H1 (cell line): Measurements from ENCODE around the gene AASDH. TPM values are rescaled to one million over a fixed set of nuclear protein-coding genes. Genes with fewer than 3 reads are reported as not detected.

Source experiments
- CTCF ChIA-PET: fragments of 300-600 bp; sonication (Branson Sonifier 250); formaldehyde crosslinking; loops from one replicate; lab custom pipeline; 2021; ENCODE audit not compliant: partially characterized antibody; lab: Charles Lee
- POLR2A ChIA-PET: fragments of 300-600 bp; sonication (Branson Sonifier 250); formaldehyde crosslinking; loops from one replicate; lab custom pipeline; 2021; ENCODE audit warnings: inconsistent platforms; ENCODE audit not compliant: partially characterized antibody; lab: Charles Lee
- DNase-seq, 2 experiments: peaks; one replicate each; pipeline versions ENCODE4 v3.0.0 to v3.0.0-alpha.2; 2010 to 2022; ENCODE audit warnings: low spot score in 2 of 2, low read depth in 1 of 2, mixed read lengths in 1 of 2
- FAIRE-seq: peaks from 2 replicates; lab custom pipeline; 2011; peaks lifted over from hg19 to GRCh38; lab: Jason Lieb, UNC
- H2AFZ ChIP-seq: 2 replicates; pipeline ENCODE4 v1.8.1; 2012; ENCODE audit warnings: low read length, inconsistent platforms
- H2AK5ac ChIP-seq: 2 replicates; pipeline ENCODE4 v1.6.1; 2013; ENCODE audit warnings: low read depth, low read length
- H2BK120ac ChIP-seq: replicated peaks from 2 replicates; pipeline ENCODE3; 2013; ENCODE audit warnings: low read depth, low read length, inconsistent platforms
- H2BK12ac ChIP-seq: 2 replicates; pipeline ENCODE4 v1.6.1; 2013; ENCODE audit warnings: low read depth, low read length
- H2BK15ac ChIP-seq: 2 replicates; pipeline ENCODE4 v1.6.1; 2013; ENCODE audit warnings: low read length
- H2BK20ac ChIP-seq: 2 replicates; pipeline ENCODE4 v1.6.1; 2013; ENCODE audit warnings: low read length
- H2BK5ac ChIP-seq: 2 replicates; pipeline ENCODE4 v1.6.1; 2013; ENCODE audit warnings: low read depth, low read length
- H3K14ac ChIP-seq: 2 replicates; pipeline ENCODE4 v1.6.1; 2013; ENCODE audit warnings: inconsistent platforms; ENCODE audit not compliant: insufficient read length
- H3K18ac ChIP-seq: 2 replicates; pipeline ENCODE4 v1.6.1; 2013; ENCODE audit warnings: low read length; ENCODE audit errors: extremely low read depth
- H3K23ac ChIP-seq: 2 replicates; pipeline ENCODE4 v1.6.1; 2013; ENCODE audit warnings: inconsistent platforms; ENCODE audit not compliant: insufficient read length
- H3K23me2 ChIP-seq: 2 replicates; pipeline ENCODE4 v1.6.1; 2013; ENCODE audit warnings: low read depth, low read length
- H3K27ac ChIP-seq: 2 replicates; pipeline ENCODE4 v1.6.1; 2011; ENCODE audit warnings: low read depth, low read length, inconsistent platforms
- H3K27me3 ChIP-seq, 4 experiments: replicated peaks in 1 of 4; 1 replicate in 1 of 4; 2 replicates in 3 of 4; pipeline versions ENCODE4 v1.6.1 to v1.8.1; 2011 to 2013; ENCODE audit warnings: low read length in 3 of 4, mild to moderate bottlenecking in 3 of 4, inconsistent platforms in 2 of 4, mixed read lengths in 2 of 4, moderate library complexity in 1 of 4; ENCODE audit not compliant: control insufficient read depth in 3 of 4, insufficient read depth in 3 of 4; ENCODE audit errors: extremely low read depth in 1 of 4
- H3K36me3 ChIP-seq, 4 experiments: 2 replicates each; pipeline versions ENCODE4 v1.6.1 to v1.8.1; 2011 to 2013; ENCODE audit warnings: mild to moderate bottlenecking in 4 of 4, low read length in 3 of 4, moderate library complexity in 2 of 4, control low read depth in 1 of 4, inconsistent platforms in 1 of 4; ENCODE audit not compliant: insufficient read depth in 4 of 4, control insufficient read depth in 2 of 4
- H3K4ac ChIP-seq: replicated peaks from 2 replicates; pipeline ENCODE3; 2013; ENCODE audit warnings: low read length, low read depth, mixed read lengths, inconsistent platforms; ENCODE audit not compliant: insufficient read length
- H3K4me1 ChIP-seq, 4 experiments: replicated peaks in 1 of 4; 1 replicate in 1 of 4; 2 replicates in 3 of 4; pipeline versions ENCODE4 v1.6.1 to v1.8.1; 2011 to 2013; ENCODE audit warnings: low read length in 3 of 4, inconsistent platforms in 2 of 4, mixed read lengths in 1 of 4; ENCODE audit not compliant: insufficient read depth in 4 of 4, control insufficient read depth in 3 of 4
- H3K4me2 ChIP-seq, 2 experiments: 2 replicates each; pipeline versions ENCODE4 v1.6.1 to v1.8.1; 2011 to 2013; ENCODE audit warnings: low read depth in 2 of 2, low read length in 2 of 2, control low read depth in 1 of 2, inconsistent platforms in 1 of 2, mild to moderate bottlenecking in 1 of 2; ENCODE audit not compliant: insufficient read depth in 1 of 2
- H3K4me3 ChIP-seq, 4 experiments: fragments of 200-600, 300-600 bp in 1 of 4; sonication (generic), shearing (Covaris generic), sonication (Bioruptor Twin) in 1 of 4; 2 replicates each; pipeline versions ENCODE4 v1.5.1 to v1.8.1; 2011 to 2016; ENCODE audit warnings: low read length in 4 of 4, low read depth in 3 of 4, control low read depth in 2 of 4, inconsistent platforms in 2 of 4, mild to moderate bottlenecking in 2 of 4, mixed read lengths in 1 of 4, moderate library complexity in 1 of 4; ENCODE audit not compliant: insufficient read depth in 2 of 4; ENCODE audit errors: extremely low read depth in 1 of 4
- H3K56ac ChIP-seq: replicated peaks from 2 replicates; pipeline ENCODE3; 2013; ENCODE audit warnings: low read depth, mild to moderate bottlenecking, mixed read lengths, low read length, inconsistent platforms; ENCODE audit not compliant: insufficient read length
- H3K79me1 ChIP-seq: 2 replicates; pipeline ENCODE4 v1.6.1; 2013; ENCODE audit warnings: low read depth, low read length, control low read depth
- H3K79me2 ChIP-seq, 2 experiments: 2 replicates each; pipeline versions ENCODE4 v1.6.1 to v1.8.1; 2012 to 2013; ENCODE audit warnings: low read length in 2 of 2, mild to moderate bottlenecking in 2 of 2, inconsistent platforms in 1 of 2; ENCODE audit not compliant: insufficient read depth in 2 of 2, control insufficient read depth in 1 of 2
- H3K9ac ChIP-seq, 4 experiments: replicated peaks in 1 of 4; 1 replicate in 1 of 4; 2 replicates in 3 of 4; pipeline versions ENCODE4 v1.6.1 to v1.8.1; 2011 to 2013; ENCODE audit warnings: low read depth in 3 of 4, low read length in 3 of 4, control low read depth in 2 of 4, mild to moderate bottlenecking in 2 of 4, moderate library complexity in 2 of 4, inconsistent platforms in 1 of 4; ENCODE audit errors: extremely low read depth in 1 of 4
- H3K9me3 ChIP-seq, 2 experiments: 2 replicates each; pipeline versions ENCODE4 v1.6.1 to v1.8.1; 2012 to 2013; ENCODE audit warnings: mild to moderate bottlenecking in 2 of 2, moderate library complexity in 2 of 2, control low read depth in 1 of 2, inconsistent platforms in 1 of 2, low read depth in 1 of 2, low read length in 1 of 2, mixed read lengths in 1 of 2; ENCODE audit not compliant: insufficient read depth in 2 of 2
- H4K20me1 ChIP-seq, 2 experiments: replicated peaks in 1 of 2; 2 replicates each; pipeline versions ENCODE3 to v1.8.1; 2011 to 2013; ENCODE audit warnings: inconsistent platforms in 2 of 2, low read length in 2 of 2, mild to moderate bottlenecking in 1 of 2; ENCODE audit not compliant: insufficient read depth in 2 of 2, control insufficient read depth in 1 of 2
- H4K5ac ChIP-seq: 2 replicates; pipeline ENCODE4 v1.6.1; 2013; ENCODE audit warnings: low read length, low read depth, mixed read lengths, inconsistent platforms; ENCODE audit not compliant: insufficient read length
- H4K8ac ChIP-seq: 2 replicates; pipeline ENCODE4 v1.8.0; 2013; ENCODE audit warnings: mild to moderate bottlenecking, moderate library complexity, low read length, inconsistent platforms; ENCODE audit not compliant: insufficient read depth; ENCODE audit errors: extremely low read depth
- H4K91ac ChIP-seq: replicated peaks from 2 replicates; pipeline ENCODE3; 2013; ENCODE audit warnings: low read length, mixed read lengths, inconsistent platforms; ENCODE audit not compliant: insufficient read length
- WGBS, 2 experiments: shearing (Covaris generic) in 1 of 2; methylation state at CpG; one replicate each; pipeline versions ENCODE4 v1.1.6 to v1.1.7; 2013 to 2015; ENCODE audit warnings: low lambda C conversion rate in 2 of 2, mixed read lengths in 2 of 2, inconsistent platforms in 1 of 2, low coverage in 1 of 2, missing lambda C conversion rate in 1 of 2; ENCODE audit not compliant: insufficient replicate concordance in 2 of 2, insufficient coverage in 1 of 2, insufficient read length in 1 of 2; ENCODE audit errors: extremely low coverage in 1 of 2, missing lambda C conversion rate in 1 of 2; 5-methylcytosine and 5-hydroxymethylcytosine counted together
- polyA plus RNA-seq, 7 experiments: library from polyadenylated mRNA; depleted of rRNA in 3 of 7; stranded (reverse) in 5 of 7; unstranded in 2 of 7; fragments of >200 nt in 5 of 7; fragments of 200-250 nt in 2 of 7; gene quantifications; 1 replicate in 5 of 7; 2 replicates in 1 of 7; 4 replicates in 1 of 7; pipeline versions ENCODE4 v1.2.1 to v1.2.3, GENCODE V29; 2011 to 2013; ENCODE audit warnings: missing spikeins in 2 of 7, mixed read lengths in 2 of 7
- total RNA-seq: library from RNA; stranded (reverse); fragmentation: NEBNext Ultra II Directional; extraction: Animal tissue kit (Norgen Biotek cat#: 25700); gene quantifications from 2 replicates; pipeline ENCODE4 v1.2.1, GENCODE V29; 2021
- TF ChIP-seq, protein P1 (sequence below): IDR thresholded peaks from 2 replicates; pipeline ENCODE4 v1.6.1; 2012; ENCODE audit warnings: inconsistent platforms

AASDH gene
- total and polyA plus RNA-seq, 2 of the 8 experiments (the other 6 are each of a cell fraction or from before 2014, with no cell fraction given) = 8.0 to 10.9 TPM

DNA sequence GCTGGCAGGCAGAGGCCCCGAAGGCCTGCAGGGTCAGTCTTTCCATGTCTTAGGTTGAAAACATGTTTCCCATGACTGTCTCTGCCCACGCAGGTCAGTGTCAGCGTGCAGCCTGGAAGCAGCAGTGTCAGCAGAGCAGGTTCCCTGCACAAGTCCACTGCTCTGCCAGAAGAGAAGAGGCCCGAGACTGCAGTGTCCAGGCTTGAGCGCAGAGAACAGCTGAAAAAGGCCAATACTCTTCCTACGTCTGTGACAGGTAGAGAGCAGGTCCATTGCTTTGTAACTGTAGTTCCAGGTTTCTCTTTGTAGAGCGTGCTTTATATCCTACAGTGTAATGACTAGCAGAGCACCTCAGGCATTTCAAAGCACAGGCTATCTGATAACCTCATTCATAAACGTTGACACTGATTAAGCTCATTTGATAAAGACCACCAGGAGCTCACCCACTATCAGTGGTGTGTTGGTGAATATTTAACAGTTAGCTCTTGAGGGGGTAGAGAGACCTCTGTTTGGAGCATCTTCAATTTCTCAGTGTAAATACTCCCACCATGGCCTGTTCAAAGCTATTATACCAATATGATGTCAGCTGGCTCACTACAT, 63.2 kb downstream of the AASDH start:
- Histone ChIP-seq H3K18ac (no peak overlapping the region), H4K8ac (no peak overlapping the region), H3K4ac (no peak overlapping the region), H3K79me2 (no peaks in the 10 kb centered on the region), H3K14ac (no peak overlapping the region), H2BK5ac (no peak overlapping the region), H3K9ac (no peak overlapping the region), H3K27ac (no peak overlapping the region), H3K27me3 (no peaks in the 10 kb centered on the region), H2BK12ac (no peak overlapping the region), H3K36me3 (peaks cover 0 to 13% (median 8%) of the 10 kb centered on the region in 4 experiments; a peak in 5 of 8 replicates), H3K4me3 (no peak overlapping the region), H2AFZ (no peak overlapping the region), H4K5ac (no peak overlapping the region), H2AK5ac (no peak overlapping the region), H4K91ac (no peak overlapping the region), H3K79me1 (no peaks in the 10 kb centered on the region), H3K23ac (no peak overlapping the region), H3K4me2 (no peak overlapping the region), H2BK20ac (no peak overlapping the region), H4K20me1 (no peaks in the 10 kb centered on the region), H3K4me1 (no peaks in the 10 kb centered on the region), H3K56ac (no peak overlapping the region), H2BK15ac (no peak overlapping the region), H2BK120ac (no peak overlapping the region), H3K9me3 (no peaks in the 10 kb centered on the region), H3K23me2 (no peaks in the 10 kb centered on the region)
- DNase-seq (no peak), FAIRE-seq (no peak)
- 88% methylated on average over 7 of the region's 8 CpGs; no CpG with 5 or more reads in 1 of the 2 experiments for WGBS, 2 experiments
- ChIA-PET CTCF (interaction anchor here (0.5 kb wide), 1 partner anchor 124 kb away, joined by 3 read pairs; no protein-coding TSS in a partner anchor), POLR2A (interaction anchor here (1.5 kb wide), 1 partner anchor 11 kb away, joined by 3 read pairs; no protein-coding TSS in a partner anchor)
- TF ChIP-seq, protein P1, sequence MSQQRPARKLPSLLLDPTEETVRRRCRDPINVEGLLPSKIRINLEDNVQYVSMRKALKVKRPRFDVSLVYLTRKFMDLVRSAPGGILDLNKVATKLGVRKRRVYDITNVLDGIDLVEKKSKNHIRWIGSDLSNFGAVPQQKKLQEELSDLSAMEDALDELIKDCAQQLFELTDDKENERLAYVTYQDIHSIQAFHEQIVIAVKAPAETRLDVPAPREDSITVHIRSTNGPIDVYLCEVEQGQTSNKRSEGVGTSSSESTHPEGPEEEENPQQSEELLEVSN = no peak
